Memory B cell (primary cell): ENCODE data around the gene PADI2.

ENCODE experiments used
- ATAC-seq: fragments of 150-1000 bp; cut with Tn5 transposase; 2 replicates; pipeline ENCODE4 v1.10.0; 2021; ENCODE audit warnings: low read depth, mild to moderate bottlenecking, moderate library complexity
- DNase-seq, 2 donors: peaks; one replicate each; pipeline ENCODE4 v3.0.0; 2022; ENCODE audit warnings: low spot score in 2 of 2
- H3K27ac Mint-ChIP-seq: one replicate; pipeline ENCODE4 v1.8.0; 2022; ENCODE audit warnings: mild to moderate bottlenecking, moderate library complexity, mixed read lengths
- H3K27me3 Mint-ChIP-seq: one replicate; pipeline ENCODE4 v1.8.0; 2022; ENCODE audit warnings: mixed read lengths
- H3K36me3 Mint-ChIP-seq: one replicate; pipeline ENCODE4 v1.8.0; 2022; ENCODE audit warnings: mild to moderate bottlenecking, mixed read lengths
- H3K4me1 Mint-ChIP-seq: one replicate; pipeline ENCODE4 v1.8.0; 2022; ENCODE audit warnings: mixed read lengths
- H3K4me3 Mint-ChIP-seq: one replicate; pipeline ENCODE4 v1.8.0; 2022; ENCODE audit warnings: mild to moderate bottlenecking, moderate library complexity, mixed read lengths
- H3K9me3 Mint-ChIP-seq: one replicate; pipeline ENCODE4 v1.8.0; 2022; ENCODE audit warnings: mixed read lengths

Gene PADI2

GRCh38 chr1:17155257-17155920, 36.1 kb upstream of the PADI2 start:
- Mint-ChIP-seq H3K27ac (no peak overlapping the region), H3K9me3 (peaks cover 27% of the 10 kb centered on the region), H3K36me3 (peaks cover 19% of the 10 kb centered on the region), H3K27me3 (peaks cover 25% of the 10 kb centered on the region), H3K4me1 (peaks cover 2% of the 10 kb centered on the region), H3K4me3 (no peak overlapping the region)
- ATAC-seq, result no peak
- DNase-seq, result no peak

GRCh38 chr1:17149771-17150170, 30.5 kb upstream of the PADI2 start:
- peaks cover 22% of the 10 kb centered on the region for H3K27me3 Mint-ChIP-seq
- H3K9me3 Mint-ChIP-seq, result peaks cover 17% of the 10 kb centered on the region
- H3K36me3 Mint-ChIP-seq, result peaks cover 15% of the 10 kb centered on the region
- no peaks in the 10 kb centered on the region for H3K4me1 Mint-ChIP-seq
- H3K27ac Mint-ChIP-seq, result no peak overlapping the region
- H3K4me3 Mint-ChIP-seq, result no peak overlapping the region
- no peak for ATAC-seq
- DNase-seq, result no peak

DNA sequence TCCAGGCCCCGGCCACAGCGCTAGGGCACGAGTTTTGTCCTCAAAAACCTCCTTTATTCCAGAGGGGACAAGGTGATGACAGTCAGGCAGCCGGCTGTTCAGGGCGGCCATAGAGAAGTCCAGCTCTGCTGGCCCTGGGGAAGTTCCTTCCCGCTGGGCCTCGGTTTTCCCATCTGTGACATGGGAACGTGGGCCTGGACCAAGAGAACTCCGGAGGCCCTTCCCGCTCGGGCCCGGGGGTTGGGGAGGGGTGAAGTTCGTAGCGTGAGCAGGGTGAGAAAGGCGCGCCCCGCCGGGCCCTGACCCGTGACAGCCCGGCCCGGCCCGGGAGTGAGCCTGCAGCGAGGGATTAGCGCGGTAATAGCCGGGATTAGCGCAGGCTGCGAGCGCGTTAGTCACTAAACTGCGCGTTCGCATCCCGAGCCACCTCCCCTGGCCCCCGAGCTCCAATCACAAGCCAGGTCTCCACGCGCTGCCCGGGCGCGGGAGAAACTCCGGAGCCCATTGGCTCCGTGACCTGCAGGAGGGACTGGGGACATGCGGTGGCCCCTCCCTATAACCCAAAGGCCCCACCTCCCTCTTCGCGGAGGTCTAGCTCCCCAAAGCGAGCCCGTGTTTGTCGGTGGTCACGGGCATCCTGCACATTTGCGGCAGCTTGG, 29.8 kb upstream of the PADI2 start:
- Mint-ChIP-seq H3K27me3 (peaks cover 19% of the 10 kb centered on the region), H3K4me1 (no peaks in the 10 kb centered on the region), H3K27ac (no peak overlapping the region), H3K4me3 (no peak overlapping the region), H3K9me3 (peaks cover 11% of the 10 kb centered on the region), H3K36me3 (peaks cover 9% of the 10 kb centered on the region)
- ATAC-seq (no peak), DNase-seq (no peak)

GRCh38 chr1:17145648-17146047, 26.4 kb upstream of the PADI2 start:
- H3K36me3 Mint-ChIP-seq, result no peaks in the 10 kb centered on the region
- no peak for ATAC-seq

GRCh38 chr1:17143760-17144159, 24.5 kb upstream of the PADI2 start:
- no peak overlapping the region for H3K4me3 Mint-ChIP-seq
- H3K9me3 Mint-ChIP-seq, result no peaks in the 10 kb centered on the region
- H3K27ac Mint-ChIP-seq, result no peak overlapping the region
- H3K27me3 Mint-ChIP-seq, result no peaks in the 10 kb centered on the region
- DNase-seq (no peak), ATAC-seq (no peak)
- peaks cover 6% of the 10 kb centered on the region for H3K4me1 Mint-ChIP-seq
- no peaks in the 10 kb centered on the region for H3K36me3 Mint-ChIP-seq

More at GRCh38 chr1:17145648-17146047, 26.4 kb upstream of the PADI2 start:
- Mint-ChIP-seq H3K9me3 (no peaks in the 10 kb centered on the region), H3K27ac (no peak overlapping the region), H3K4me3 (no peak overlapping the region), H3K27me3 (no peaks in the 10 kb centered on the region), H3K4me1 (peaks cover 6% of the 10 kb centered on the region)
- no peak for DNase-seq

DNA sequence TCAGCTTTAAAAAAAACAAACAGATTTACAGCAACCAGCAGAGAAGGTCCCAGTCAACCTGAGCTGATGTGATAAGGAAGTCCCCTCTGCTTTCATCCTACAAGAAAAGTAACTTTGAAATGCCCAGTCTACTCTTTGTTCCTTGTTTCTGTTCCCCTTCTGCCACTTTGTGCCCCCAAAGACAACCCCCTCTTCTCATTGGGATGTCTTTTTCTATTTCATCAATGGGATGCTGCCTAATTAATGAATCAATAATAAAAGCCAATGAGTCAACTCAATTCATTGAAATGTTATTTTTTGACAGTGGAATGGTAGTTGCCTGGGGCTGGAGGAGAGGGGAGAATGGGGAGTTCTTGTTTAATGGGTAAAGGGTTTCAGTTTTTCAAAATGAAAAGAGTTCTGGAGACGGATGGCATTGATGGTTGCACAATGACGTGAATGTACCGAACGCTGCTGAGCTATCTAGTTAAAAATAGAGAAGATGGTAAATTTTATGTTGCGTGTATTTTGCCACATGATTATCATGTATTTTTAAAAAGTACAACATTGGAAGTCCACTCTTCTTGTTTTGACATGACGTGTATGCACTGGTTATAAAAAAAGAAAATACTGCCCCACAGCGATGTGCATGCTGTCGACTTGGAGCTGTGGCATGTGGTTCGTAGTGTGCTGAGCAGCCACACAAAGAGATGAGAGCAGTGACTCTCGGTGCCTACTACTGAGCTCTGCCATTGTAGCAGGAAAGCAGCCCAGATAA, 22.4 kb upstream of the PADI2 start:
- H3K4me3 Mint-ChIP-seq, result peak overlapping the region; percentile 2
- no peaks in the 10 kb centered on the region for H3K9me3 Mint-ChIP-seq
- H3K27me3 Mint-ChIP-seq, result peaks cover 2% of the 10 kb centered on the region
- peaks cover 8% of the 10 kb centered on the region for H3K4me1 Mint-ChIP-seq
- DNase-seq (peak; percentile 17 to 40), ATAC-seq (peak; percentile 83)
- H3K36me3 Mint-ChIP-seq, result no peaks in the 10 kb centered on the region
- peak overlapping the region; percentile 77 for H3K27ac Mint-ChIP-seq

DNA sequence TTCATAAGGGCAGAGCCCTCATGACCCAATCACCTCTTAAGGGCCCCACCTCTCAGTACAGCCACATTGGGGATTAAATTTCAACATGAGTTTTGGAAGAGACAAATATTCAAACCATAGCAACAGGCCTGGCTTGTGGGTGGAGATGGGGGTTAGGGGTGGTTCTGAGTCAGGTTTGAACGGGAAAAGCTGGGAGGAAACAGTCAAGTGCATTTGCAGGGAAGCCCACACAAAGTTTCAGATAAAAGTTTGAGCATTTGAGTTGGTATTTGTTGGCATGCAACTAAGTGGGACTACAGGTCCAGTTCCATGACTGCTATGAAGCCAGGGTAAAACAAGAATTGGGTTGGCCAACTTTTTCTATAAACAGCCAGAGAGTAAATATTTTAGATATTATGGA, 21.0 kb upstream of the PADI2 start:
- DNase-seq (no peak), ATAC-seq (no peak)
- Mint-ChIP-seq H3K27me3 (peaks cover 4% of the 10 kb centered on the region), H3K9me3 (no peaks in the 10 kb centered on the region), H3K36me3 (no peaks in the 10 kb centered on the region), H3K27ac (no peak overlapping the region), H3K4me1 (peaks cover 8% of the 10 kb centered on the region), H3K4me3 (no peak overlapping the region)

DNA sequence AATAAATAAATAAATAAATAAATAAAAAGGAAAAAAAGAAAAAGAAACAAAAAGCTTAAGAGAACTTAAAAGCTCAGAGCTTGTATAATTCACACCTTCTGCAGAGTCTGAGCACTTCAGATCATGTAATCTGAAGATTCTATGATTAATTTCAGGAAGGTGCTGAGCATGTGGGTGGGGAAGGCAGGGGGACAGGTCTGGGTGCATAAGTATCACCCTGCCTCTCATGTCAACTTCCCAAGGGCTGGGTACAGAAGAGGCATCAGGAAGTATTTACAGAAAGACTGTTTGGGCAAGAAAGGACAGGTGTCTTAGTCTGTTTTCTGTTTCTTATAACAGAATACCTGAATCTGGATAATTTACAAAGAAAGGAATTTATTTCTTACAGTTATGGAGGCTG, 20.4 kb upstream of the PADI2 start:
- Mint-ChIP-seq H3K4me3 (no peak overlapping the region), H3K36me3 (peaks cover 2% of the 10 kb centered on the region), H3K4me1 (peaks cover 8% of the 10 kb centered on the region), H3K27me3 (peaks cover 9% of the 10 kb centered on the region), H3K27ac (no peak overlapping the region), H3K9me3 (no peaks in the 10 kb centered on the region)
- no peak for ATAC-seq
- DNase-seq, result no peak

GRCh38 chr1:17137441-17137840, 18.2 kb upstream of the PADI2 start:
- peaks cover 2% of the 10 kb centered on the region for H3K36me3 Mint-ChIP-seq
- H3K9me3 Mint-ChIP-seq, result no peaks in the 10 kb centered on the region
- H3K27me3 Mint-ChIP-seq, result peaks cover 14% of the 10 kb centered on the region
- no peak overlapping the region for H3K27ac Mint-ChIP-seq
- DNase-seq (no peak), ATAC-seq (no peak)
- H3K4me1 Mint-ChIP-seq, result peaks cover 8% of the 10 kb centered on the region
- H3K4me3 Mint-ChIP-seq, result no peak overlapping the region

DNA sequence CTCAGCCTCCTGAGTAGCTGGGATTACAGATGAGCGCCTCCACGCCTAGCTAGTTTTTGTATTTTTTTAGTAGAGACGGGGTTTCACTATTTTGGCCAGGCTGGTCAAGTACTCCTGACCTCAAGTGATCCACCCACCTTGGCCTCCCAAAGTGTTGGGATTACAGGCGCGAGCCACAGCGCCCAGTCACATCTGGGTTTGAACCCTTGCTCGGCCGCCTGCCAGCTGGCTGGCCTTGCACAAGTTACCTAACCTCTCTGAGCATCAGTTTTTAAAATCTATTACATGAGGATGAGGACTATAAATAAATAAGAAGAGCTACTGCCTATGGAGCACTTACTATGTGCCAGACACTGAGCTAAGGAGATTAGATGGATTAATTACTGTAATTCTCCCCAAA, 17.7 kb upstream of the PADI2 start:
- H3K4me3 Mint-ChIP-seq, result no peak overlapping the region
- peaks cover 8% of the 10 kb centered on the region for H3K4me1 Mint-ChIP-seq
- H3K9me3 Mint-ChIP-seq, result no peaks in the 10 kb centered on the region
- no peak overlapping the region for H3K27ac Mint-ChIP-seq
- ATAC-seq, result no peak
- no peak for DNase-seq
- peaks cover 14% of the 10 kb centered on the region for H3K27me3 Mint-ChIP-seq
- peaks cover 2% of the 10 kb centered on the region for H3K36me3 Mint-ChIP-seq

DNA sequence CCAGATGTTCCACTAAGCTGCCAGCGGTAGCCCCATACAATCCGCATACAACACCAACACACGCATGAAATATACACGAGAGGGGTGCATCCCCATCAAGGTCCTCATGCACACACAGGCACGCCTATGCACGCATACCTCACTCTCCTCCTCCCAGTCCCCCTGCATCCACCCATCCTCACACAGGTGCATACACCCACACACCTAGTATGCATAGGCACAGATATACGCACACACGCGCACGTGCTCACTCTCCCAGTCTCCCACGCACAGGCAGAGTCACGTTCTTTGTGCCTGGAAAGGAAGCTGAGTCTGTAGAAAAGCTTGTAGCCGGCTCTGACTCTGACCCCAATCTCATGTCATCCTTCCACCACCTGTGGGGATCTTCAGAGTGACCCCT, 16.9 kb upstream of the PADI2 start:
- Mint-ChIP-seq H3K27me3 (peaks cover 14% of the 10 kb centered on the region), H3K9me3 (no peaks in the 10 kb centered on the region), H3K36me3 (peaks cover 2% of the 10 kb centered on the region), H3K4me1 (peaks cover 2% of the 10 kb centered on the region), H3K27ac (no peak overlapping the region), H3K4me3 (no peak overlapping the region)
- ATAC-seq, result no peak
- DNase-seq, result no peak

- Mint-ChIP-seq H3K36me3 (peaks cover 2% of the 10 kb centered on the region), H3K27me3 (peaks cover 14% of the 10 kb centered on the region), H3K27ac (no peak overlapping the region), H3K4me3 (no peak overlapping the region), H3K9me3 (no peaks in the 10 kb centered on the region), H3K4me1 (peaks cover 2% of the 10 kb centered on the region)
- ATAC-seq (no peak), DNase-seq (no peak)
Observed at GRCh38 chr1:17135530-17135929, 16.3 kb upstream of the PADI2 start.

DNA sequence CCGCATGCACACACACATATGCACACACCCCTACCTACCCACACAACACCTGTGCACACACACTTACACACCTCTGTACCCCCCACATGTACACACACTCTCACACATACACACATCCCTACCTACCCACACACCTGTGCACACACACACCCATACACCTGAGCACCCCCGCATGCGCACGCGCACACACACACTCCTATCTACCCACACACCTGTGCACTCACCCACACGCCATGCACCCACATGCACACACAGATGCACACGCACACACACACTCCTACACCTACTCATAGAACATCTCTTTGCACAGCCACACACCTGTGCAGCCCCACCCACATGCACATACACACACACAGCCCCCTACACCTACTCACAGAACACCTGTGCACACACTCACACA, 15.5 kb upstream of the PADI2 start:
- peaks cover 2% of the 10 kb centered on the region for H3K36me3 Mint-ChIP-seq
- DNase-seq, result no peak
- peaks cover 2% of the 10 kb centered on the region for H3K4me1 Mint-ChIP-seq
- no peak overlapping the region for H3K4me3 Mint-ChIP-seq
- no peak overlapping the region for H3K27ac Mint-ChIP-seq
- no peaks in the 10 kb centered on the region for H3K9me3 Mint-ChIP-seq
- ATAC-seq, result no peak
- peaks cover 14% of the 10 kb centered on the region for H3K27me3 Mint-ChIP-seq

DNA sequence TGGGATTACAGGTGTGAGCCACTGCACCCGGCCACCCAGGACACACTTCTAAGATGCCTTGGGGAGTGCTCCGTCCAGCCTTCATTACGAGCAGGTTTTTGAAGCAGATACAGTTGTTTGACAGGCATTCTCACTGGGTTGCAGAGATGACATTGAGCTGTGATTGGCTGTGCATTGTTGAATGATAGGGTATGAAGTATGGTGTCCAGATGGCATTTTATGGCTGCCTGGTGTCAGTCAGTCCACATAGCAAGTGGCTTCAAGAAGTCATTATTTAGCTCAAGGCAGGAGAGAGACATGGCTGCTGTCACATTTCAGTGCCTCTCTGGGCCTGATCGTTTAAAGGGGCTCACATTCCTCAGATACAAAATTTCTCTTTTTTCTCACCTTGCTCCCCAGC, 14.8 kb upstream of the PADI2 start:
- no peaks in the 10 kb centered on the region for H3K9me3 Mint-ChIP-seq
- no peak overlapping the region for H3K27ac Mint-ChIP-seq
- peaks cover 2% of the 10 kb centered on the region for H3K4me1 Mint-ChIP-seq
- no peak overlapping the region for H3K4me3 Mint-ChIP-seq
- peaks cover 2% of the 10 kb centered on the region for H3K36me3 Mint-ChIP-seq
- DNase-seq (no peak), ATAC-seq (no peak)
- peaks cover 14% of the 10 kb centered on the region for H3K27me3 Mint-ChIP-seq
